ENCODE measurements around the gene KRT23.
"Not testable (repeated sequence)": the region's sequence is repeated elsewhere in the genome, so short reads cannot be mapped to it uniquely, and the experiment has no call there.

Gene KRT23

DNA sequence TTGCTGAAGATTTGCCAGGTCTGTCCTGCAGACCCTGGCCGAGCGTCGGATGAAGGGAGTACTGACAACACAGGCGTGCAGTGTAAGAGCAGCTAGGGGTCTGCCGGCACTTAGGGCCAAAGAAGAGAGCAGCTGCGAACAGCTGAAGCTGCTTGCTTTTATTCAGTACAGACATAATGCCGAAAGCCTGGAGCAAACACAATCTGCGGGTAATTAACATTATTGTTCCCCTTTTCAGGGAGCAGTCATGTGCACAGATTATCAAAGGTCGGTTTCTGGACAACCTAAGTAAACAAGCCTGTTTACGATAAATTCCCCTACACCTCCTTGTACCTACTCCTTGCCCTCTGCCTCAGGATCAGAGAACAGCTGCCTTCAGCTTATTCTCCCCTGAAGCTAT lies 12.0 kb upstream of the KRT23 start:
- peak; percentile 55 for DNase-seq

DNA sequence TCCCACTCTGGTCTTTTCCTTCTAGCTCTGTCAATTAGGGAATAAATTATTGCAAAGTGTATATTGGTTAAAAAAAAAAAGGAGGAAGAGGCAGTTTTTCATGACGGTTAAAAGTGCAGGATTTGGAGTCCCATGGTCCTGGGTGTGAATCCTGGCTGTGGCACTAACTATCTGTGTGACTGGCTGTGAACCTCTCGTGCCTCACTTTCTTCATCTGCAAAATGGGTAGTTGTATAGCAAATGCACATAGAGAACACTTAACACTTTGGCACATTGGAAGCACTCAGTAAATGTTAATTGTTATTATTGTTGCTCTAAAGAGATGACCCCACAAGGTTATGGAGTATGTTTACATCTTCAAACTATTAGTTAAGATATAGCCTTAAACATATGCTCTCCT lies 10.5 kb upstream of the KRT23 start:
- DNase-seq: no peak

DNA sequence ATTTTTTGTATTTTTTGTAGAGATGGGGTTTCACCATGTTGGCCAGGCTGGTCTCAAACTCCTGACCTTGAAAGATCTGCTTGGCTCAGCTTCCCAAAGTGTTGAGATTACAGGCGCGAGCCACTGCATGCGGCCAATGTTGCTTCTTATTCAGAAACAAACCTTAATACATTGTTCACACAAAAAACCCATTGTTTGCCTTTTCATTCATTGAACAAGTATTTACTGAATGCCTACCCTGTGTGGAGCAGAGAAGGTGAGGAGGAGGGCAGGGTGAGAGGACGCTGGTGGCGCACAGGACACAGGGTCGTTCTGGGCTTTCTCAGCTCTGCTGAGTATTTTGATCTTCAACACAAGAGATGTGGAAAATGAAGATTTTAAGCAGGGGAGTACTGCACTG lies 8.0 kb upstream of the KRT23 start:
- no peak for DNase-seq

DNA sequence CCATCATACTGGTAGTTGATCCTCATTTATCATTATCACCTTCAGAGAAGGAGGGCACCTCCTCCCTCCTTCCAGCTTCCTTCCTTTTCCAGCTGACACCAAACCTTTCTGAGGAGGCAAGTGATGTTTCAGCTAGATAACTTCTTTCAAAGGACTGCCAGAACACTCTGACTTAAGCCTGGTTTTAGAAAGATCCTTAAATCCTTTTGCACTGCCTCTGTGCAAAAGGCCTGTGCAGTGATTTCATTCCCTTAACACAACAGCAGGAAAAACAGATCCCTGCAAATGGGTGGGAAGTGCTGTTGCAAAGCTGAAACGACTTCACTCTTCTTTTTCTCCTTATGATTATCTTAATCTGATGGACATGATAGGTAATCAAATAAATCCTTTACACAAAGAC lies 7.1 kb upstream of the KRT23 start:
- DNase-seq: no peak

DNA sequence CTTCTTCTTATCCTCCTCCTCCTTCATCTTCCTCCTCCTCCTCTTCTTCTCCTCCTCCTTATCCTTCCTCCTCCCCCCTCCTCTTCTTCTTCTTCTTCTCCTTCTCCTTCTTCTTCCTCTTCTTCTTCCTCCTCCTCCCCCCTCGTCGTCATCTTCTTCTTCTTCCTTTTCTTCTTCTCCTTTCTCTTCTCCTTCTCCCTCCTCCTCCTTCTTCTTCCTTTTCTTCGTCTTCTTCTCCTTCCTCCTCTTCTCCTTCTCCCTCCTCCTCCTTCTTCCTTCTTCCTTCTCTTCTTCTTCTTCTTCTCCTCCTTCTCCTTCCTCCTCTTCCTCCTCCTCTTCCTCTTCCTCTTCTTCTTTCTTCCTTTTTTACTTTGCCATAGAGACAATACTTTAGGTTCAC lies 5.1 kb upstream of the KRT23 start:
- DNase-seq: no peak

DNA sequence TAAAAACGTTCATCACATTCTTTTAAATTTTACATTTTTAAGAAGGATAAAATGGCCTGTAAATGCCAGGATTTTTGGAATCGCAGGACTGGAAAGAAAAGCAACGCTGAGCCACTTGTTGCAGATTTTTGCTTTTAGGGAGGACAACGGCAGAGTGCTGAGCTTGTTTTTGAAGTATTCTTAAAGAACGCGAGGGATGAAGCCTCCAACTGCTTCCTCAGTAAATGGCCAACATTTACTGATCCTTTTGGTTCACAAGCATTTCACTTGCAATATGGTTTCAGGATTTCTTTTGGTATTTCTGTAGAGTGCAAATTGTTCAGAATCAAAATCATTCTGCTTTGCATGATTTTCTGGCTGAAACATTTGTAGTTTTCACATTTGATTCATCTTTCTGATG lies 2.8 kb upstream of the KRT23 start:
- no peak for DNase-seq

DNA sequence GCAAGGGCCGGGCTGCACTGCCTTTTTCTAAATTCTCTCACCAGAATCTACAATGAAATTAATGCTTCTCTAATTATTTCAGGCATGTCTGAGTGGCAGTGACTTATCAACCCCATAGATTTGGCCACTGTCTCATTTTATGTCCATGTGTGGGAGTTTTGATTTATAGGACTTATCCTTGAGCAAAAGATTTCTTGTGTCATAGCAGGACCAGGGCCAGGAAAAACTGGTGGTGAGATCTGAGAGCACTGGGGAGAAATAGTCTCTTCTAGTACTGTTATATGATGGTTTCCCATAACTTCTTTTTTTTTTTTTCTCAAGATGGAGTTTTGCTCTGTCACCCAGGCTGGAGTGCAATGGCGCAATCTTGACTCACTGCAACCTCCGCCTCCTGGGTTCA lies 1.5 kb upstream of the KRT23 start:
- no peak for DNase-seq

DNA sequence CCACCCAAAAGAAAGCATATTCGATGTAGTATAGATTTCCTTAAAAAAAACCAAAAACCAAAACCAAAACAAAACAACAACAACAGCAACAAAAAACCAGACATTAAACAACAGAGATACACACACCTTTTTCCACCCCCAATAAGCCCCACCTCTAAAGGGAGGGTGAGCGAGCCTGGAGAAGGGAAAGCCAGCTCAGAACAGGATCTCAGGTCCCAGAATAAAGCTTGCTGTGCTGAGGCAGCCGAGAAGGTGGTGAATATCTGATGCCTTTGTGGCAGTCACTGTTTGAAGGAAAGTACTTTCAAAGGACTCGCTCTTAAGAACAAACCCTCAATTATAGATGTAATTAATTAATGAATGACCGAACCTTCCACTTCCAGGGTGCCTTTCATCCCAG lies 470 bp downstream of the KRT23 start:
- DNase-seq: no peak

DNA sequence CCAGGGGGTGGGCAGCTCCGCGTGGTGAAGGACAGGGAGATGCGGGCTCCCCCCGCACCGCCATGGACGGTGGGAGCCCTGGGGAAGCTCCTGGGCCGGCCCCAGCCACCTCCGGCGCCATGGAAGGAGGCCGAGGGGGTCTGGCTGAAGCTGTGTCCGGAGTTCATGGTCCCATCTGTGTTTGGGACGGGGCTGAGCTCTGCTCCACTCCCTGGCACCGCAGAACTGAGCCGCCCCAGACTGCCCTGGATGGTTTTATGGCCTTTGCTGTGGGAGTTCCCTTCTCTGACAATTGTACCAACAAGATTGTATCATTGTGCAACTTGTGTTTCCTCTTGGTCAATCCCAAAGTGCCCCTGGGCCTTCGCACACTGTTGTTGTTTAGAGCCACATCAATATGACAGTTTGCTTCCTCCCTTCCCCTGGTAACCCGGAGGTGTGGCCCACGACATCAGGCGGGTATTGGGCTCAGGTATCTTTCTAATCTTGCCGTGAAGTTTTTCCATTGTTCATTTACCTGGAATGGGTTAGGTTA lies 942 bp downstream of the KRT23 start:
- no peak for DNase-seq

DNA sequence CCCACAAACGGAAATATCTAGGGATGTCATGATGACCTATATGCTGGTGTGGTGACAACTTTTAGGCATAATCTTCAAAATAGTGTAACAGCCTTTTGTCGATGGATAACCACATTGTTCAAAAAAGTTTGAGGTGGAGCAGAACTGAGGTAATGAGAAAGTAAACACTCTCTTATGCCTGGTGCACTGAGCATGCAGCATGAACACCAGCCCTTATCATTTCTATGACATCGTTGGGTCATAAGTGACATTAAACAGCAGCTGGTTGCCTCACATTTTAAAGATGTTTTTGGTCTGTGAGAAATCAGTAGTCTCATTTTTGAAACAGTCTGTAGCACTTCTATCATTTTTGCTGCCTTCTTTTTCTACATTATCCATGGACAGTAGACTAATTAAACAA lies 1.8 kb downstream of the KRT23 start:
- DNase-seq: no peak

DNA sequence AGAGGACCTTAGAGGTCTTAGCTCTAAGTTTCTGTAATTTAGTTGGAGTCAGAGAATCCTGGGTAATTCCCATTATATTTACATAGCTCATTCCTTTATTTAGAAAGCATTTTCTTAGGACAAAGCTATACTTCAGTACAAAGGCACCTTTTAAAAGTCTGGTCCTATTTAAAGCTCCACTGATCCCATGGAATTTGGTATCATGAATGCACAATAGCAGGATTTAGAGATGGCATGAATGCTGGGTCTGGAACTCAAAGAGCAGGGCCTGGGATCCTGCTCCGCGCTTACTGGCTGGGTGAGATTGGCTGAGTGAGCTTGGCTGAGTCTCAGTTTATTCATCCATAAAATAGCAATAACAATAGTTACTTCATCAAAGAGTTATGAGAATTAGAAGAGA lies 4.8 kb downstream of the KRT23 start:
- no peak for DNase-seq

DNA sequence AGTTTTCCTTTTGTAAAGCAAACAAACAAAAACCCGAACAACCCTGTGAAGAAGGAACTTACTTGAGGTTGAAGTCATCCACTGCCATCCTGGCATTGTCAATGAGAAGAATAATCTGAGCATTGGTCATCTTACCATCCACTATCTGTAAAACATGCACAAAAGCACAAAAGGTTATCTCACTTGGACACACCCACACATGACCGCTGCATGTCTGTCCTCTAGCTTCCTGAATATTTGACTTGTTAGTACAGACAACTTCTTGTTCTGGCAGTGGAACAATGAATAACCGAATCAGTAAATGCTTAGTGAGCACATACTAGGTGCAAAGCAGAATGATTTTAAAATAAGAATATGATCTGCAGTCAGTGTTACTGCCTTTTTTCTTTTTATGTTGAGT lies 6.1 kb downstream of the KRT23 start:
- no peak for DNase-seq

DNA sequence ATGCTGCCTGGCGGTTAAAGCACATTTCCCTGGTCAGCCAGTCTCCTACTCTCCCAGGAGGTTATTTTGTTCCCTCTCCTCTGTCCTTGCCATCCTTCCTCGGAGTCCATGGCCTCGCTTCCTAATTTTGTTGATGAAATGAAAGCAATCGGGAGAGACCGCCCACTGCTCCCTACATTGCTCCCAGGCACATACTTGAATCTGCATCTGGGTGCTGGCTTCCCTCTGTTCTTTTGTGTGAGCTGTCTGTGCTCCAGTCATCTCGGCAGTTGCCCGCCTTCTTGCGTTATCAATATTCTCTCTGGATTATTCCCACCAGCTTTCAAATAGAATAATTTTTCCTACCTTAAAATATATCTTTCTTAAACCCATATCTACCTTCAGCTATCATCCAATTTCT lies 11.1 kb downstream of the KRT23 start:
- DNase-seq: no peak

DNA sequence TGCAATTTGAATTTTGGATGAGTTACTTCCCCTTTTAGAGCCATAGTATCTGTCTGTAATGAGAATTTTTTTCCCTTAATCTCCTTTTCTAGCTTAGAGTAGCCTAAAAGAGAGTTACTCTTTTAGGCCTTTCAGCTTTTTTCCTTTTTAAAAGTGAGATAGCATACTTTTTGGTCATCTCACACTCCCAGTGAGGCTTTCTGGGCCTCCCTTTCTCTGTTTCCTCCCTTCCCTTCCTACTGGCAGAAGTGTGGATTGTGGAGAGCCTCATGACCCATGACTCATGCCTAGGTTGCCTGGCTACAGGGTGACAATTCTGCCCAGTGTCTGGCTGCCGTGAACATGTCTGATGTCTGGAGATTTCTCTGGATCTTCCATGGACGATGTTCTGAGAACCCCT lies 15.2 kb downstream of the KRT23 start:
- DNase-seq: no peak

DNA sequence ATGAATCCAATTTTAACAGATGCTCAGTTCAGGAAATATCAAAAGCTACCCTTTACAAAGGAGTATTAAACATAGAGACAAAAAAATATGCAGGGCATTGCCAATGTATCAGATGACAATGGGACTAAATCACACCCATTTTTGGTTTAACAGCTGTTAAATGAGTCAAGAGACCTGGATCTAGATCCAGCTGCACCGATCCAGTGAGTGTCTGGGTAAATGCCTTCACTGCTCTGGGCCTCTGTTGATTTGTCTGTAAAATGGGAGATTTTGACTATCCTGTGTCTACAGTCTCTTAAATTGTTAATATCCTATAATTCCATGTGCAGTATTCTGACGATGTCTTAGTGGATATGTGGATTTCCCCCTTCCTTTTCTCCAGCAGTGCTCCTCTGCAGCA lies 16.4 kb downstream of the KRT23 start:
- no peak for DNase-seq

DNA sequence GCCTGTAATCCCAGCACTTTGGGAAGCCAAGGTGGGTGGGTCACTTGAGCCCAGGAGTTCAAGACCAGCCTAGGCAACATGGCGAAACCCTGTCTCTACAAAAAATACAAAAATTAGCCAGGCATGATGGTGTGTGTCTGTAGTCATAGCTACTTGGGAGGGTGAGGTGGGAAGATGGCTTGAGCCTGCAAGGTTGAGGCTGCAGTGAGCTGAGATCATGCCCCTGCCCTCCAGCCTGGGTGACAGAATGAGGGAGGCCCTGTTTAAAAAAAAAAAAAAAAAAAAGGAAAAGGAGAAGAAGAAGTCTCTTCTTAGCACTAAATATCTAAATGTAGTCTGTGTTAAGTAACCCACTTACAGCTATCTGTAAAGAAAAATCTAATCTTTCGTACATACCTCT lies 20.3 kb downstream of the KRT23 start:
- not testable (repeated sequence) for DNase-seq

DNA sequence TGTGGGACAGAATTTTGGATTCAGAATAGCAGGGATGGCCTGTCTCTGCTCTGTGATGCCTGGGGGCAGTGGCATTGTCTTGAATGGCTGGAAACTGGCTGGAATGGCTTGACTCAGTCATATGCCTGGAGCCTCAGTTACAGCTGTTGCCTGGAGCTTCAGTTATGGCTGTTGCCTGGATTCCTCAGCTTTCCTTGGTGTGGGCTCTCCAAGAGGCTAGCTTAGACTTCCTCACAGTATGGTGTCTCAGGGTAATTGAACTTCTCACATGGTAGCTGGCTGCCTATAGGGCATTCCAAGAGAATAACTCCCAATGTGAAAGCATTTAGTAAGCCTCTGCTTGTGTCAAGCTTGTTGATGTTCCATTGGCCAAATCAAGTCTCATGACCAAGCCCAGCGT lies 21.1 kb downstream of the KRT23 start:
- no peak for DNase-seq

DNA sequence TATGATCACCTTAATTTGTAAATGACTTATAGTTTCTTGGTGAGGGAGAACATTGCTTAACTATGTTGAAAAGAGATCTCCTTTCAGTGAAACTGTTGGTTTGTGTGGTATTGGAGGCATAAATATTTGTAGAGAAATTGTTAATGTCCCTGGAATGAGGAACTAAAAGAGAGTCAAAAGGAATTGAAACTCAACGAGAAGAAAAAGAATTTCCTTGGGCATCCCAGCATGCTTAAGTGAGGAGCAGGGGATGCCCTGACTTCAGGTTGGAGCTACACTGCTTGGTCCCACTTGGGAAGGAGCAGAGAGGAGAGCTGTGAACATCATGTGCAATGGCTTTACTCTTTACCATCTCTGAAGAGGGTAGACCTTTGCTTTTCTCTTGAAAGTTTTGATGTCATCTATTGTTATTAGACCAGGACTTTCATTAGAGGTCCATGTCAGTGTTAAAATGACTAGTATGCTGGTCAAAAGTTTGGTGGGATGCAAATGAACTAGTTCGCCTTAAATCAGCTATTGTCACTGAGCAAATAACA lies 21.7 kb downstream of the KRT23 start:
- no peak for DNase-seq

DNA sequence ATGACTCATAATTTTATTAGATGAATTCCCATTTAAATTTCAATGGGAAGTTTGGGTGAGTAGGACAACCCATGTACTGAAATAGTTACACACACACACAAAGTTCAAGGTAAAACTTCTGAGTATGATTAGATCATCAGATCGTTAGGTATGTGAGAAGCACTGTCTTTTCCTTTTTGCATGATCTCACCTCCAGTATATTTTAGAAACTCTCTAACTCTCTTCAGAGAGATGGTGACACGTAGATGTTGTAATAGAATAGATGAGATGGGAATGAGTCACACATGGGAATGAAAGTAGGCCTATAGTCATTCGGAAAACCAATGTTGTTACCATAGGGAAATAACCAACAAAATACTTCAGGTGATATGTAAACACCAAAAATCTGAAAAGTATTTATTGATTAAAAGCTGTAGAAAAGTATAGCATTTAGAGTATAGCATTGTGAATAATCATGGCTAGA lies 22.2 kb downstream of the KRT23 start:
- no peak for DNase-seq

DNA sequence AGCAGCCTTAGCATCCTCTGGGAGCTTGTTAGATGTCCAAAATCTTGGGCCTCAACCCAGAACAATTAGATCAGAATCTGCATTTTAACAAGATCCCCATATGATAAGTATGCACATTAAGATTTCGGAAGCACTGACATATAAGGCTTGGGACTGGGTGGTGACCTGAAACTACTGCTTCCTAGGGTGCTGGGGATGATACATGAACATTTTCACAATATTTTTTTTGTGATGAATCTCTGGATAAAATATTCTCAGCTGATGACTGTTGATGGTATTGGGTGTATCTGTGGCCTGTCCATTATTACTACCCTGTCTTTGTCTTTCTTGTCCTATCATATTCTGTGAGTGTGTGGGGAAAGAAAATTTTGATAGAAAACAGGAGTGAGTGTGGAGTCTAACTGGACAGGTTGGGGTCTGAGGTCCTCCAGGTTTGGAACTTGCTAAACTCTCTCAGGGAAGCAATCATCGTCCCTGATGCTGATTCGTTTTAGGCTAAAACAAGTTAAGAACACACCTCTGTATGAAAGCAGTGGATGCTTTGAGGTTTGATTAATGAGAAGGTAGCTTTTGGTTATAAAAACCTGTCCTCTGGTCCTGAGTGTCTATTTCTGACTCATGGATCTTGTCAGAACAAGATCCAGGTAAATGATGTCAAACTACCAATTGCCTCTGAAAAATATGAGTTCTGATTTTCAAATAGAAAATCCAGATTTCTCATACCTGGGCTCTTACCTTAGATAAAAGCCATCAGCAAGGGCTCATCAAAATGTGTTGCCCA lies 23.2 kb downstream of the KRT23 start:
- no peak for DNase-seq

DNA sequence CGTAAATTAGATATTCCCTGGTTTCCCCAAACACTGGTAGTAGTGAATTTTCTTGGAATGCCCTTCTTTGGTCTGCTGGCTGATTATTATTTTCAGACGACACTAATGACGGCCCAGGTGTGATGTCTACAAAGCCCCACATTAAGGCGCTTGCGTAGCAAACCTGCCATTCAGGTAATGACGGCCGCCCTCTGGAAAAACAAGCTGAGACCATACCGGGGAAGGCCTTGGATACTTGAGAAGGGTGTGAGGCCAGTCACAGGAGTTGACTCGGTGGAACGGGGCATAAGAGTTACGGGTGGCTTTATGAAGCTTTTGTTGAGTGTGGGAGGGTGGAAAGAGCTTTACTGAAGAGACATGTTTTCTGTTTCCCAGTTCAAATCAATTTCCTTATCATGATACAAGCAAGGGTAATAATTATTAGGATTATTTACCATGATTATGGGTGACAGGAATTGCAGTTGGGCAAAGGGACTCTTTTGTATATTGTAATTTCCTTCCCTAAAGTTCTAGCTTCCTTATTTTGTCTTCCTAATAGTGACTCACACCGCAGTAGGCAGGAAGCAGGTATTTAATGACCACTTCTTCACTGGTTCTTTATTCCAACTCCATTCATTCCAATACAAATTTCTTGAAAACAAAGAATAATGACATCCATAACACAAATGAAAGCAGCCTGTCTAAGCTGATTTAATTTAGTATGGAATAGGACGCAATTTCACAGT lies 24.8 kb downstream of the KRT23 start:
- no peak for DNase-seq

DNA sequence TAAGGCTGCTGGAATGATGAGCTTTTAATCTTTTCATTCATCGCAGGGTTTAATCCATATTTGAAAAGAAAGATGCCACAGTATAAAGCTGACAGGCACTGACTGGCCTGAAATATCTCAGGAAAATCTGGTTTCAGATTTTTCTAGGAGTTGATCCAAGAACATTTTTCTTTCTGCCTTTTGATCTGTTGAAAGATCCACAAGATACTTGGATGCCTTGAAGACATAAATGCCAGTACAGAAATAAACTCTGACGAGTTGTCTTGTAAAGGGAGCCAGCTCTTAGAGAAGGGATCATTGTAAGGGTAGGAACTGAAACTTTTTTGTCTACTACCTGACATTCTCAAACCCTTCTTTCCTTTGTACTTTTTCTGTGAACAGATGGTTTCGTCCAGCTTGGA lies 27.0 kb downstream of the KRT23 start:
- DNase-seq: no peak

DNA sequence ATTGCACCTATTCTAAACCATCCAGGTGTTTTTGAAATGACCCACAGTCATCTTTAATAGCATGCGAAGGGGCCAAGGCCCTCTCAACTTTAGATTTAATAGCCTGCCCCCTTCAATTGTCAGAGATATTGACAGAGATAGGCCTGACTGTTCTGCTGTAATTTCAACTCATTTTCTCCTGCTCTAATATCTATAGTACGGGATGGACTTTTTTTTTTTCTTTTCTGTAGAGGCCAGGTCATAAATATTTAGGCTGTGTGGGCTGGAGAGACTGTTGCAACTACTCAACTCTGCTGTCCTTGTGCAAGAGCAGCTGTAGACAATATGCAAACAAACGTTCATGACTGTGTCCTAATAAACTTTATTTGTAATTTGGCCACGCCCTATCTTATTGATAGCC lies 27.7 kb downstream of the KRT23 start:
- DNase-seq: peak; percentile 87

DNA sequence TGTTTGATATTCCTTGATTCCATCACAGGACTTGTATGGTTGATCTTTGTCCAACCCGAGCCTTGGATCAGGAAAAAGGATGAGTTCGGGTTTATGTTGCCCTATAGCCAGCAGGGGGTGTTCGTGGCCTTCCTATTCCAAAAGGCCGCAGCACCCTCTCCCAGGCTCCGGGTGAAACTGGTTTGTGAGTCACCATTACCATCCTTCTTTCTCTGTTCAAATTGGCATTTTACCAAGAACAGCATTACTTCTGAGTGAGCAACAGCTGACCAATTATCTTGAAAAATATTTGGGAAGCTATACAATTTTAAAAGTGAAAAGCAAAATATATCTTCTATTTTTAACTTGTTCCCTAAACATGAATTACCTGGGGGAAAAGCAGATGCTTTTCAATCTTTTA lies 28.1 kb downstream of the KRT23 start:
- DNase-seq: peak; percentile 94
